GM19043 (cell line): ENCODE measurements around the gene COL6A1.
"Not testable (repeated sequence)": the region's sequence is repeated elsewhere in the genome, so short reads cannot be mapped to it uniquely, and the experiment has no call there.

ENCODE experiments used
- ATAC-seq: cut with Tn5 transposase; IDR thresholded peaks from one replicate; pipeline ENCODE4 v1.9.1; 2021; ENCODE audit warnings: low read depth; ENCODE audit not compliant: unreplicated experiment

The COL6A1 gene

GRCh38 chr21:45964649-45965048, 16.9 kb upstream of the COL6A1 start:
- ATAC-seq = no peak

- no peak for ATAC-seq
These were observed 16.3 kb upstream of the COL6A1 start for GRCh38 chr21:45965084-45965809.

DNA sequence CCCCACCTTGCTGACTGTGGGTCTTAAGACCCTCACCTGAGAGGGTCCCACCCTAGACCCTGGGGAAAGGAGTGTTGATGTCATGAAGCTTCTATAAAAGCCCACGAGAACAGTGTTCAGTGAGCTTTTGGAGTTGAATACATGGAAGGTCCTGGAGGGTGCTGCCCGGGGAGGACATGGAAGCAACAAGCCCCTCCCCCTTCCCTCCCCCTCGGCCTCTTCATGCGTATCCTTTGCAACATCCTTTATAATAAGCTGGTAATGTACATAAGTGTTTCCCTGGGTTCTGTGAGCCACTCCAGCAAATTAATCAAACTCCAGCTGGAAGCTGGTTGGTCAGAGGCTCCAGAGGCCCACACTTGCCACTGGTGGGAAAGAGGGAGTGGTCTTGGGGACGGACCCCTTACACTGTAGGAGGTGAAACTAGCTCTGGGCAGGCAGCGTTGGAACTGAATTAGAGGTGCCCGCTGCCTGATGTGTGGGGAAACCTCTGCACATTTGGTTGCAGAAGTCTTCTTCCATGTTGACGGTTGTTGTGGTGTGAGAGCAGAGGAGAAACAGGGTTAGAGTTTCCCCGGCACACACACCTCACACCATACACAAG, 14.7 kb upstream of the COL6A1 start:
- no peak for ATAC-seq

DNA sequence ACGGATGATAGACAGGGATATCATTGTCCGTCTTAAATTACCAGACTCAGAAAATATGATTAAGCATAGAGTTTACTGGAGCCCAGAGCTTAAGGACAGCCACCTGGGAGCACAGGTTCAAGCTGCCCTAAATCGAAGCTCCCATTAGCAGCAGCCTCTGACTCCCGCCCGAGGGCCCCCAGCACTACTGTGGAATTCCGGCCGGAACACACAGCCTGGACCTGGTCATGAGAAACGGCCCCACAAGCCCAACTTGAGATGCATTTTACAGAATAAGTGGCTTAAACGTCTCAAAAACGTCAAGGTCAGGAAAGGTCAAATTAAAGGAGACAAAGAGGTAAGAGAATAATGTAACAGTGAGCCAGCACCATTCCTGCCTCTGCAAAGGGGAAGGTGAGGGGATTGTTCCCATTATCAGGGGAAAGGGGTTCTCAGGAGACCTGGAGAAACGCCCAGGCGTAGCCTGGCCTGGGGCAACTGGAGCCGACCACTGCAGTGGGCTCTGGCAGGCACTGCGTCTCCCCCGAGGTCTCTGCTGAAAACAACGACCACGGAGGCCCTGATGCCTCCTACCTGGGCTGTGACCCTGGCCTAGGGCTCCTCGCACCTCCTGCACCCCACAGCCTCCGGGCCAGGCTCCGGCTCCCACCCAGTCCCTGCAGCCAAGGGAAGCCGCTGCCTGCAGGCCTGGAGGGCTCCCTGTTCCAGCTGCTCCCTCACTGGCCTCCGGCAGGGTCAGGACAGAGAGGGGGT, 11.5 kb upstream of the COL6A1 start:
- no peak for ATAC-seq

- ATAC-seq = no peak
These were observed 10.6 kb upstream of the COL6A1 start for GRCh38 chr21:45970674-45971615.

DNA sequence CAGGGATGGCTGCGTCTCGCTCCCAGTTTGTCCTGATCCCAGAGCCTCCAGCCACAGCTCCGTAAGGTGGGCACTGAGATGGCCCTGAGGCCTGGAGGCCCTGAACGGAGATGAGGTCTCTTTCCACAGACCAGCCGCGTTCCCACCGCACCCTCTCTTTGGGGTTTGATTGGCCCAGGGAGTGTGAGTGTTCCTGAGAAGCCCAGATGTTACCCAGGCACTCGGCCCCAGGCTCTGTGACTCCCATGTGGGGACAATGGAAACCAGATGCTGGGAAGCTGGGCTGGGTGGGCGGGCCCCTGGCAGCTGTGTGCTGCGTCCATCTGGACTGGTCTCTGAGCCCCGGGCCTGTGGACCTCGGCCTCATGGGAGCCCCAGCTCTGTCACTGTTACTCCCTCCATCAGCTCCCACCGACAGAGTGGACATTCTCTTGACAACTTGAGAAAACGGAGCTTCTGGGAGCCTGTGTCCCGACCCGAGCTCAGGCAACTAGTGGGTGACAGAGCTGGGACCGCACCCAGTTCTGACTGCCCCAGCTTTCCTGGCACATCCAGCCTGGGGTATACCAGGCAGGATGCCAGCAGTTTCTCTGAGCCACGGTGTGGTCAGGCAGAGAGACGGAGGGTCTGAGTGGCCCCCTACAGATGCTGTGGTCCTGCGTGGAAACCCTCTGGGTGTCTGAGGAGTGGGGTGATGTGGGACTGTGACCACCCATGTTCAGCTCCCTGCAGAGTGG, 9.8 kb upstream of the COL6A1 start:
- no peak for ATAC-seq

GRCh38 chr21:45972353-45972715, 9.2 kb upstream of the COL6A1 start:
- ATAC-seq = no peak

- no peak for ATAC-seq
These were observed 8.7 kb upstream of the COL6A1 start for GRCh38 chr21:45972716-45973474.

GRCh38 chr21:45973475-45974072, 8.0 kb upstream of the COL6A1 start:
- no peak for ATAC-seq

DNA sequence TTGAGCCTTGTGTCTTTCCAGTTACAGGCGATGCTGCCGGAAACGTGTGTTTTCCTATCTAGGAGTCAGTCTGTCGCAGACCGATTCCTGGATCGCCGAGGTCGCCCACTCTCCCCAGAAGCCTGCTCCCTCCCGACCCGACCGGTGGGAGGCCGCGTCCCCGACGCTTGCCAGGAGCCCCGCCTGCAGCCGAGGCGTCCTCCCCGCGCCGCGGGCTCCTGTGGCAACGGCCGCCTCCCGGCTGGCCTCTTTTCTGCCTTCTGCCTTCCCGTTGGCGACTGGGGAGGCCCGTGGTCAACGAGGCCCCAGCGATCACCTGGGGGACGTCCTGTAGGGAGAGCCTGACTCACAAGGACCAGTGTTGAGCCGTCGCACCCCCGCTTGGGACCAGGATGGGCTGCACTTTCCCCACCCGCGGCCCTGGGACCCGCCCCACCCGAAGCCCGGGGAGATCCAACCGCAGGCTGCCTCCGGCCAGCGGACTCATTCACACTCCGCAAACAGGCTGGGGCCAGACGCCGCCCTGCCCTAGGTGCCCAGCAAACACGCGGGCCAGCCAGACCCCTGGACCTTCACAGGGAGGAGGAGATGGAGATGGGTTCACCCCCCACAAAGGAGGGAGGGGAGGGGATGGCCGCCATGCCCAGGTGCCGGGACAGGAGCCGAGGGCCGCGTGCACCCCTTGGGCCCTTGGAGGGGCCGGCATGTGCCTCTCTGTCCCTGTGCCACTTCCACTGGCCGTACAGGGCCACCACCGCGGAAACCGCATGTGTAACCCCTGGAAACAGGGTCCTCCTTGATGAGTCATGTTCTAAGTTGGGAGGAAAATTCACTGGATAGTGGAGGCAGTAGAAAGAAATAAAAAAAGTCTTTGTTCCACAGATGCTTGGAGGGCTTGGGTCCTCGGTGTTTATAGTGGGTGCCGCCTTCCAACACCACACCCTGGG, 7.2 kb upstream of the COL6A1 start:
- ATAC-seq = no peak

DNA sequence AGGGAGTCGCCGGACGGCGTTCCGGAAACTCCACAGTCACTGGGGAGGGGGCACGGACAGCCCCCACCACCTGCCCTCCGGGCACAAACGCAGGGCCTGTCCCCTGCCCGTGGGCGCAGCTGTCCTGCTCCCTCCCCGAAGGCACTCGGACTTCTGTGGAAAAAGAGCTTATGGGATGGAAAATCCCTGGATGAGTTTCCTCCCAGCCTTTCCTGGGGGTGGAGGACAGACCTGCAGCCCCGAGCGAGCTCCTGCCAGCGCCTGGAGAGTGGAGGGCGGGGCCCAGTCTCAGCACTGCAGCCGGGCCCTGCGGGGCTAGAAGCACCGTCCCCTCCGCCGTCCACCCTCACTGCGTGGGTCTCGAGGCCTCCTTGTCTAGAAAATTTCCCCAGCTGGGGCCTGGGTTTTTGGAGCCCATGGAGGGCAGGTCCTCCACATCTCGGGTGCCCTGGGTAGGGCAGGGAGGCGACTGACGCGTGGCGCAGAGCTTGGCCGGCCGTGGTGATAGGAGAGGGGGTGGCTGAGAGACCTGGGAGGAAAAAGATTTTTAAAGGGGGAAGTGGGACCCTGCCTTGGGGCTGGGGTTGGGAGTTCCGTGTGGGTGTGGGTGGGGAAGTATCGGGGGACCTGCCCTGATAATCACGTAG, 6.4 kb upstream of the COL6A1 start:
- ATAC-seq = no peak

- not testable (repeated sequence) for ATAC-seq
These were observed 5.7 kb upstream of the COL6A1 start for GRCh38 chr21:45975667-45976409.

DNA sequence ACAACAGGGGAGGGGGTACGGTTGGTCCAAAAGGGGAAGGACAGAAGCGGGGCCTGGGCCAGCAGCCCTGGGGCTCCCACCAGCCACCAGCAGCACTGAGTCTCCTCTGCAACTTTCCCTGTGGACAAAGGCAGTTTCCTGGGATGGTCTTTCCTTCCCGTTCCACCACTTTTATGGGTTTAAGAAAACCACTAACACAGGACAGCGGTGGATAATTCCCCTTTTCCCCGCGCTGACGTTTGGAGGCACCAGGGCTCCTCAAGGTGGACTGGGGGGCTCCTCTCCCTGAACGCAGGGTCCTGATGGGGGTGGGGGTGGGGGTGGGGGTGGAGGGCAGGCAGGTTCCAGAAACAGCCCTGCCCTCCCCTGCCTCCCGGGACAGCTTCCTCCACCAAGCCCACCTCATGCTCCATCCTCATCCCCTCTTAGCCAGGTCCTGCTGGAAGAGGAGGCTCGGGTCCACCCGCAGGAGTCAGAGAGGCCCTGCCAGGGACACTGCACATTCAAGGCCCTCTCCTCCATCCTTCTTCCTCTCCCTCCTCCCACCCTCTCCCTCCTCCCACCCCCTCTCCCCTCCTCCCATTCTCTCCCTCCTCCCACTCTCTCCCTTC, 4.8 kb upstream of the COL6A1 start:
- no peak for ATAC-seq

- ATAC-seq = no peak
These were observed 4.2 kb upstream of the COL6A1 start for GRCh38 chr21:45977396-45977795.

DNA sequence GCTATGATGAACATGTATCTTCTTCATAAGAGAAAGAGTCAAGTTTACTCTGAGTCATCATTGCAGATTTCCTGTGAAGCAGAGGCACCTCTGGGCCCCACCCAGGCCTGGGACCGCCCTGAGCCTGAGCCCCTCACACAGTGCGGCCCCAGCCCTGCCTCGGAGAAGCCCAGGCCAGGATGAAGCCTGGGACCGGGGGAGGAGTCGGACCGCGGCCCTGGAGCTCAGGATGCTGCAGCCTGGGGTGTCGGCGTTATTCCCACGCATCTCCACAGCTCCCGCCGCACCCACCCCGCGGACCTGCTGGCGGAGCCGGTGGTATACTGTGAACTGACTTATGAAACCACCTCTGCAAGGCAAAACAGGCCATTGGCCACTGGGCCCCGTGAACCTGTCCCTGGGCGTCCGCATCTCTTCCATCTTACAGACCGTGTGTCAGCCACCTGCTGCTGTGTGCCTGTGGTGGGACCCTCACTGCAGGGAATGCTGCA, 2.4 kb upstream of the COL6A1 start:
- no peak for ATAC-seq

DNA sequence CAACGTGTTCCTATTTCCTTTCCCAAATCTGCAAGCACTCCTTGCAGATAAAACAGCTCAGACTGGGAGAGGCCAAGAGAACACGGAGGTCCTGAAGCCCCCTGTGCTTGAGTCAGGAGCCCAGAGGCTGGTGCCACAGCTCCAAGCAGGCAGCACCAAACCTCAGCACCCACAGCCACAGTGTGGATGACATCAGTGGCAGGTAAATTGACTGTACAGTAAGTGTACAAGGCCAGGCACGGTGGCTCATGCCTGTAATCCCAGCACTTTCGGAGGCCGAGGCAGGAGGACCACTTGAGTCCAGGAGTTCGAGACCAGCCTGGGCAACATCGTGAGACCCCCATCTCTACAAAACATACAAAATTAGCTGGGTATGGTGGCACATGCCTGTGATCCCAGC, 1.9 kb upstream of the COL6A1 start:
- no peak for ATAC-seq
